H1 (cell line): ENCODE data around the gene SLX4. TPM values are rescaled to one million over a fixed set of nuclear protein-coding genes. Genes with fewer than 3 reads are reported as not detected.
A peak's percentile ranks its signal among the peaks of the same experiment; 100 is the strongest.

Source experiments
- CTCF ChIA-PET: fragments of 300-600 bp; sonication (Branson Sonifier 250); formaldehyde crosslinking; loops from one replicate; lab custom pipeline; 2021; ENCODE audit not compliant: partially characterized antibody; lab: Charles Lee
- POLR2A ChIA-PET: fragments of 300-600 bp; sonication (Branson Sonifier 250); formaldehyde crosslinking; loops from one replicate; lab custom pipeline; 2021; ENCODE audit warnings: inconsistent platforms; ENCODE audit not compliant: partially characterized antibody; lab: Charles Lee
- DNase-seq, 2 experiments: peaks; one replicate each; pipeline versions ENCODE4 v3.0.0 to v3.0.0-alpha.2; 2010 to 2022; ENCODE audit warnings: low spot score in 2 of 2, low read depth in 1 of 2, mixed read lengths in 1 of 2
- FAIRE-seq: peaks from 2 replicates; lab custom pipeline; 2011; peaks lifted over from hg19 to GRCh38; lab: Jason Lieb, UNC
- H2AFZ ChIP-seq: 2 replicates; pipeline ENCODE4 v1.8.1; 2012; ENCODE audit warnings: low read length, inconsistent platforms
- H2AK5ac ChIP-seq: 2 replicates; pipeline ENCODE4 v1.6.1; 2013; ENCODE audit warnings: low read depth, low read length
- H2BK120ac ChIP-seq: replicated peaks from 2 replicates; pipeline ENCODE3; 2013; ENCODE audit warnings: low read depth, low read length, inconsistent platforms
- H2BK12ac ChIP-seq: 2 replicates; pipeline ENCODE4 v1.6.1; 2013; ENCODE audit warnings: low read depth, low read length
- H2BK15ac ChIP-seq: 2 replicates; pipeline ENCODE4 v1.6.1; 2013; ENCODE audit warnings: low read length
- H2BK20ac ChIP-seq: 2 replicates; pipeline ENCODE4 v1.6.1; 2013; ENCODE audit warnings: low read length
- H2BK5ac ChIP-seq: 2 replicates; pipeline ENCODE4 v1.6.1; 2013; ENCODE audit warnings: low read depth, low read length
- H3K14ac ChIP-seq: 2 replicates; pipeline ENCODE4 v1.6.1; 2013; ENCODE audit warnings: inconsistent platforms; ENCODE audit not compliant: insufficient read length
- H3K18ac ChIP-seq: 2 replicates; pipeline ENCODE4 v1.6.1; 2013; ENCODE audit warnings: low read length; ENCODE audit errors: extremely low read depth
- H3K23ac ChIP-seq: 2 replicates; pipeline ENCODE4 v1.6.1; 2013; ENCODE audit warnings: inconsistent platforms; ENCODE audit not compliant: insufficient read length
- H3K23me2 ChIP-seq: 2 replicates; pipeline ENCODE4 v1.6.1; 2013; ENCODE audit warnings: low read depth, low read length
- H3K27ac ChIP-seq: 2 replicates; pipeline ENCODE4 v1.6.1; 2011; ENCODE audit warnings: low read depth, low read length, inconsistent platforms
- H3K27me3 ChIP-seq, 4 experiments: replicated peaks in 1 of 4; 1 replicate in 1 of 4; 2 replicates in 3 of 4; pipeline versions ENCODE4 v1.6.1 to v1.8.1; 2011 to 2013; ENCODE audit warnings: low read length in 3 of 4, mild to moderate bottlenecking in 3 of 4, inconsistent platforms in 2 of 4, mixed read lengths in 2 of 4, moderate library complexity in 1 of 4; ENCODE audit not compliant: control insufficient read depth in 3 of 4, insufficient read depth in 3 of 4; ENCODE audit errors: extremely low read depth in 1 of 4
- H3K36me3 ChIP-seq, 4 experiments: 2 replicates each; pipeline versions ENCODE4 v1.6.1 to v1.8.1; 2011 to 2013; ENCODE audit warnings: mild to moderate bottlenecking in 4 of 4, low read length in 3 of 4, moderate library complexity in 2 of 4, control low read depth in 1 of 4, inconsistent platforms in 1 of 4; ENCODE audit not compliant: insufficient read depth in 4 of 4, control insufficient read depth in 2 of 4
- H3K4ac ChIP-seq: replicated peaks from 2 replicates; pipeline ENCODE3; 2013; ENCODE audit warnings: low read length, low read depth, mixed read lengths, inconsistent platforms; ENCODE audit not compliant: insufficient read length
- H3K4me1 ChIP-seq, 4 experiments: replicated peaks in 1 of 4; 1 replicate in 1 of 4; 2 replicates in 3 of 4; pipeline versions ENCODE4 v1.6.1 to v1.8.1; 2011 to 2013; ENCODE audit warnings: low read length in 3 of 4, inconsistent platforms in 2 of 4, mixed read lengths in 1 of 4; ENCODE audit not compliant: insufficient read depth in 4 of 4, control insufficient read depth in 3 of 4
- H3K4me2 ChIP-seq, 2 experiments: 2 replicates each; pipeline versions ENCODE4 v1.6.1 to v1.8.1; 2011 to 2013; ENCODE audit warnings: low read depth in 2 of 2, low read length in 2 of 2, control low read depth in 1 of 2, inconsistent platforms in 1 of 2, mild to moderate bottlenecking in 1 of 2; ENCODE audit not compliant: insufficient read depth in 1 of 2
- H3K4me3 ChIP-seq, 4 experiments: fragments of 200-600, 300-600 bp in 1 of 4; sonication (generic), shearing (Covaris generic), sonication (Bioruptor Twin) in 1 of 4; 2 replicates each; pipeline versions ENCODE4 v1.5.1 to v1.8.1; 2011 to 2016; ENCODE audit warnings: low read length in 4 of 4, low read depth in 3 of 4, control low read depth in 2 of 4, inconsistent platforms in 2 of 4, mild to moderate bottlenecking in 2 of 4, mixed read lengths in 1 of 4, moderate library complexity in 1 of 4; ENCODE audit not compliant: insufficient read depth in 2 of 4; ENCODE audit errors: extremely low read depth in 1 of 4
- H3K56ac ChIP-seq: replicated peaks from 2 replicates; pipeline ENCODE3; 2013; ENCODE audit warnings: low read depth, mild to moderate bottlenecking, mixed read lengths, low read length, inconsistent platforms; ENCODE audit not compliant: insufficient read length
- H3K79me1 ChIP-seq: 2 replicates; pipeline ENCODE4 v1.6.1; 2013; ENCODE audit warnings: low read depth, low read length, control low read depth
- H3K79me2 ChIP-seq, 2 experiments: 2 replicates each; pipeline versions ENCODE4 v1.6.1 to v1.8.1; 2012 to 2013; ENCODE audit warnings: low read length in 2 of 2, mild to moderate bottlenecking in 2 of 2, inconsistent platforms in 1 of 2; ENCODE audit not compliant: insufficient read depth in 2 of 2, control insufficient read depth in 1 of 2
- H3K9ac ChIP-seq, 4 experiments: replicated peaks in 1 of 4; 1 replicate in 1 of 4; 2 replicates in 3 of 4; pipeline versions ENCODE4 v1.6.1 to v1.8.1; 2011 to 2013; ENCODE audit warnings: low read depth in 3 of 4, low read length in 3 of 4, control low read depth in 2 of 4, mild to moderate bottlenecking in 2 of 4, moderate library complexity in 2 of 4, inconsistent platforms in 1 of 4; ENCODE audit errors: extremely low read depth in 1 of 4
- H3K9me3 ChIP-seq, 2 experiments: 2 replicates each; pipeline versions ENCODE4 v1.6.1 to v1.8.1; 2012 to 2013; ENCODE audit warnings: mild to moderate bottlenecking in 2 of 2, moderate library complexity in 2 of 2, control low read depth in 1 of 2, inconsistent platforms in 1 of 2, low read depth in 1 of 2, low read length in 1 of 2, mixed read lengths in 1 of 2; ENCODE audit not compliant: insufficient read depth in 2 of 2
- H4K20me1 ChIP-seq, 2 experiments: replicated peaks in 1 of 2; 2 replicates each; pipeline versions ENCODE3 to v1.8.1; 2011 to 2013; ENCODE audit warnings: inconsistent platforms in 2 of 2, low read length in 2 of 2, mild to moderate bottlenecking in 1 of 2; ENCODE audit not compliant: insufficient read depth in 2 of 2, control insufficient read depth in 1 of 2
- H4K5ac ChIP-seq: 2 replicates; pipeline ENCODE4 v1.6.1; 2013; ENCODE audit warnings: low read length, low read depth, mixed read lengths, inconsistent platforms; ENCODE audit not compliant: insufficient read length
- H4K8ac ChIP-seq: 2 replicates; pipeline ENCODE4 v1.8.0; 2013; ENCODE audit warnings: mild to moderate bottlenecking, moderate library complexity, low read length, inconsistent platforms; ENCODE audit not compliant: insufficient read depth; ENCODE audit errors: extremely low read depth
- H4K91ac ChIP-seq: replicated peaks from 2 replicates; pipeline ENCODE3; 2013; ENCODE audit warnings: low read length, mixed read lengths, inconsistent platforms; ENCODE audit not compliant: insufficient read length
- ASH2L ChIP-seq: fragments of 200-600, 300-600 bp; sonication (generic); IDR thresholded peaks from one replicate; pipeline ENCODE4 v1.7.1; 2017; ENCODE audit warnings: low read length
- CREB1 ChIP-seq: IDR thresholded peaks from 2 replicates; pipeline ENCODE4 v1.6.1; 2012; ENCODE audit warnings: inconsistent platforms
- EP300 ChIP-seq, 2 experiments: IDR thresholded peaks; 1 replicate in 1 of 2; 2 replicates in 1 of 2; pipeline ENCODE4 v1.6.1; 2011 to 2012; ENCODE audit warnings: low read depth in 2 of 2, low read length in 2 of 2, mild to moderate bottlenecking in 2 of 2, borderline replicate concordance in 1 of 2, inconsistent platforms in 1 of 2, moderate library complexity in 1 of 2
- HDAC6 ChIP-seq: IDR thresholded peaks from one replicate; pipeline ENCODE4 v1.7.1; 2012; ENCODE audit warnings: low read depth, mild to moderate bottlenecking, inconsistent platforms, low read length, moderate library complexity
- NANOG ChIP-seq: IDR thresholded peaks from 2 replicates; pipeline ENCODE4 v1.6.1; 2011; ENCODE audit warnings: low read length, low read depth, mild to moderate bottlenecking, inconsistent platforms; ENCODE audit not compliant: insufficient read depth, poor library complexity, severe bottlenecking
- NRF1 ChIP-seq: IDR thresholded peaks from 2 replicates; pipeline ENCODE4 v1.6.1; 2011; ENCODE audit warnings: mild to moderate bottlenecking, low read depth, low read length, improper control_type of control experiment
- POLR2AphosphoS5 ChIP-seq: IDR thresholded peaks from 2 replicates; pipeline ENCODE4 v1.6.1; 2011; ENCODE audit warnings: low read depth, low read length
- USF2 ChIP-seq: IDR thresholded peaks from 2 replicates; pipeline ENCODE4 v1.6.1; 2011; ENCODE audit warnings: low read length, improper control_type of control experiment
- WGBS, 2 experiments: shearing (Covaris generic) in 1 of 2; methylation state at CpG; one replicate each; pipeline versions ENCODE4 v1.1.6 to v1.1.7; 2013 to 2015; ENCODE audit warnings: low lambda C conversion rate in 2 of 2, mixed read lengths in 2 of 2, inconsistent platforms in 1 of 2, low coverage in 1 of 2, missing lambda C conversion rate in 1 of 2; ENCODE audit not compliant: insufficient replicate concordance in 2 of 2, insufficient coverage in 1 of 2, insufficient read length in 1 of 2; ENCODE audit errors: extremely low coverage in 1 of 2, missing lambda C conversion rate in 1 of 2; 5-methylcytosine and 5-hydroxymethylcytosine counted together
- polyA plus RNA-seq, 7 experiments: library from polyadenylated mRNA; depleted of rRNA in 3 of 7; stranded (reverse) in 5 of 7; unstranded in 2 of 7; fragments of >200 nt in 5 of 7; fragments of 200-250 nt in 2 of 7; gene quantifications; 1 replicate in 5 of 7; 2 replicates in 1 of 7; 4 replicates in 1 of 7; pipeline versions ENCODE4 v1.2.1 to v1.2.3, GENCODE V29; 2011 to 2013; ENCODE audit warnings: missing spikeins in 2 of 7, mixed read lengths in 2 of 7
- total RNA-seq: library from RNA; stranded (reverse); fragmentation: NEBNext Ultra II Directional; extraction: Animal tissue kit (Norgen Biotek cat#: 25700); gene quantifications from 2 replicates; pipeline ENCODE4 v1.2.1, GENCODE V29; 2021

The SLX4 gene
- total and polyA plus RNA-seq, 2 of the 8 experiments (the other 6 are each of a cell fraction or from before 2014, with no cell fraction given): 4.4 to 11.4 TPM

DNA sequence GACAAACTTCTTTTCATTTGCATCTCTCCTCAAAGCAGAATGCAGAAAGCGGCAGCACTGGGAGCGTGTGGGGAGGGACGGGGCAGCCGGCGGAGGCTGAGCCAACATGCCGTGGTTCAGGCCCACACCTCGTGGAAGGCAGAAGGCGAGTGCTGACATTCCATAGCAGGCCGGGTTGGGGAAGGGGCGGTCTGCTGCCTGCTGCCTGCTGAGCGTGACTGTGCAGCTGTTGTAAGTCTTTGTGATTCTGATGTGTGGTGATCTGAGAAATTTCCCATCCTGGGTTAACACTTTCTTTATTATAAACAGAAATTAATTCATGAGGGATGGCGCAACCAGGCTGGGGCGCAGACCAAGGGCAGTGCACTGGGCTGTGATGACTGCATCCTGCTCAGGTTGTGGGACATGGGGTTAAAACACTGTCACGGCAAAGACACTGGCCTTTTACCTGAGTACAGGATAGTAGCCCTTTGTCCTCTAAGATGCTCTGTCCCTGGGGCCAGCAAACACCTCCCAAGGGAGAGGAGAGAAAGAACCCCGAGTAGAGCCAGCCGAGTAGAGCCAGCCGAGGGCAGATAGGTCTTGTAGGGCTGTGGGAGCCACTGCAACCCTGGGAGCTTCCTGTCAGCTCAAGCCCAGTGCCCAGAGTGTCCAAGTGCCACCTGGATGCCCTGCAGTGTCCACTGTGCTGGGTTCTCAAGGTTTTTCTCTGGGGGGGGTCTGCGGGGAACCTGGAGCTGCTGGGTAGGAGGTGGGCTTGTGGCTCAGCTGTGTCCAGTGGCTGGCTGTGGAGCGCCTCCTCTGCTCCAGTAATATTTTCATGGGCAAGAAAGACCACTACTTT, 34.3 kb upstream of the SLX4 start:
- H4K20me1 ChIP-seq: no peaks in the 10 kb centered on the region
- H3K79me1 ChIP-seq: peaks cover 2% of the 10 kb centered on the region; the same call in 1 of the 2 replicates
- peak overlapping the region; percentile 21 for H3K56ac ChIP-seq
- peaks cover 11 to 25% (median 18%) of the 10 kb centered on the region in 4 experiments for H3K4me1 ChIP-seq
- H3K36me3 ChIP-seq: no peaks in the 10 kb centered on the region
- H4K91ac ChIP-seq: peak overlapping the region; percentile 82
- H2BK15ac ChIP-seq: no peak overlapping the region
- 45% methylated on average over 19 of the region's 19 CpGs; no CpG with 5 or more reads in 1 of the 2 experiments for WGBS, 2 experiments
- no peaks in the 10 kb centered on the region for H3K23me2 ChIP-seq
- H2AK5ac ChIP-seq: no peak overlapping the region
- H3K18ac ChIP-seq: peak overlapping the region; percentile 15
- H3K4ac ChIP-seq: peak overlapping the region; percentile 71
- H3K14ac ChIP-seq: no peak overlapping the region
- no peak overlapping the region for H2BK120ac ChIP-seq
- peak overlapping the region; percentile 71 for H3K27ac ChIP-seq
- peak overlapping the region; percentile 50 to 54 for H3K4me2 ChIP-seq
- H3K23ac ChIP-seq: no peak overlapping the region
- peak overlapping the region; percentile 84 for H2BK5ac ChIP-seq
- peak overlapping the region in 1 of 4 experiments; percentile 4; a peak in 2 of 8 replicates for H3K4me3 ChIP-seq
- H2BK12ac ChIP-seq: peak overlapping the region; percentile 53; the same call in 1 of the 2 replicates
- H2BK20ac ChIP-seq: 0 out of 2 replicates have a peak overlapping the region, but pooled peaks have one; percentile 35
- peak overlapping the region; percentile 39 for H4K5ac ChIP-seq
- H3K9me3 ChIP-seq: no peaks in the 10 kb centered on the region
- no peak for FAIRE-seq
- peak overlapping the region; percentile 72; the same call in 1 of the 2 replicates for H4K8ac ChIP-seq
- H2AFZ ChIP-seq: 0 out of 2 replicates have a peak overlapping the region, but pooled peaks have one; percentile 2
- H3K27me3 ChIP-seq: no peaks in the 10 kb centered on the region
- no peaks in the 10 kb centered on the region for H3K79me2 ChIP-seq
- ChIA-PET POLR2A (interaction anchor here (1.0 to 2.3 kb wide), 4 partner anchors 8 to 104 kb away, joined by 3 to 5 read pairs (median 4); no protein-coding TSS in a partner anchor), CTCF (interaction anchor here (1.1 to 3.2 kb wide), 3 partner anchors 8 to 55 kb away, joined by 3 to 11 read pairs (median 6); no protein-coding TSS in a partner anchor)
- H3K9ac ChIP-seq: peak overlapping the region in 1 of 4 experiments; percentile 25; a peak in 2 of 7 replicates
- DNase-seq: peak; percentile 39 to 70
- TF ChIP-seq NANOG (peak; percentile 88), CREB1 (0 out of 2 replicates have a peak, but pooled peaks have one; percentile 16), HDAC6 (no peak), POLR2AphosphoS5 (peak; percentile 60; the same call in 1 of the 2 replicates), ASH2L (peak; percentile 46), USF2 (no peak), NRF1 (no peak), EP300 (IDR thresholded peaks at IDR 0.05; ENCODE audit: borderline replicate concordance in 1 of 2, low read depth in 2 of 2, low read length in 2 of 2) (no peak)
